ENCODE results near the gene ACACA. TPM values are rescaled to one million over a fixed set of nuclear protein-coding genes. Genes with fewer than 3 reads are reported as not detected.
"Not testable (repeated sequence)": the region's sequence is repeated elsewhere in the genome, so short reads cannot be mapped to it uniquely, and the experiment has no call there.

Gene ACACA
- total RNA-seq, 1 donor from 2014 or later: 41.2 TPM

GRCh38 chr17:37177254-37177870 lies 229.3 kb downstream of the ACACA start:
- DNase-seq (ENCODE audit: low read depth in 2 of 2): no peak

GRCh38 chr17:37176723-37177122 lies 229.9 kb downstream of the ACACA start:
- DNase-seq (ENCODE audit: low read depth in 2 of 2): peak in 1 of 2 donors; percentile 6

- peak in 1 of 2 donors; percentile 37 for DNase-seq (ENCODE audit: low read depth in 2 of 2)
Measured at GRCh38 chr17:37174205-37174604, 232.4 kb downstream of the ACACA start.

- peak in 1 of 2 donors; percentile 42 for DNase-seq (ENCODE audit: low read depth in 2 of 2)
Measured at GRCh38 chr17:37170881-37171425, 235.7 kb downstream of the ACACA start.

- no peak for DNase-seq (ENCODE audit: low read depth in 2 of 2)
Measured at GRCh38 chr17:37168731-37169353, 237.8 kb downstream of the ACACA start.

GRCh38 chr17:37167756-37168155 lies 238.9 kb downstream of the ACACA start:
- DNase-seq (ENCODE audit: low read depth in 2 of 2): no peak

GRCh38 chr17:37164057-37164456 lies 242.6 kb downstream of the ACACA start:
- no peak for DNase-seq (ENCODE audit: low read depth in 2 of 2)

GRCh38 chr17:37162800-37163199 lies 243.8 kb downstream of the ACACA start:
- DNase-seq (ENCODE audit: low read depth in 2 of 2): no peak

- DNase-seq (ENCODE audit: low read depth in 2 of 2): peak in 1 of 2 donors; percentile 68
Measured at GRCh38 chr17:37160944-37161343, 245.7 kb downstream of the ACACA start.

- DNase-seq (ENCODE audit: low read depth in 2 of 2): no peak
Measured at GRCh38 chr17:37158290-37158689, 248.3 kb downstream of the ACACA start.

GRCh38 chr17:37148156-37148555 lies 258.5 kb downstream of the ACACA start:
- DNase-seq (ENCODE audit: low read depth in 2 of 2): peak in 1 of 2 donors; percentile 15

- DNase-seq (ENCODE audit: low read depth in 2 of 2): peak; percentile 6 to 80
Measured at GRCh38 chr17:37147301-37147812, 259.3 kb downstream of the ACACA start.

GRCh38 chr17:37146086-37147064 lies 260.3 kb downstream of the ACACA start:
- DNase-seq (ENCODE audit: low read depth in 2 of 2): no peak

- no peak for DNase-seq (ENCODE audit: low read depth in 2 of 2)
Measured at GRCh38 chr17:37144075-37144701, 262.4 kb downstream of the ACACA start.

- not testable (repeated sequence) for DNase-seq (ENCODE audit: low read depth in 2 of 2)
Measured at GRCh38 chr17:37143558-37143957, 263.1 kb downstream of the ACACA start.

- no peak for DNase-seq (ENCODE audit: low read depth in 2 of 2)
Measured at GRCh38 chr17:37142294-37142896, 264.2 kb downstream of the ACACA start.

- no peak for DNase-seq (ENCODE audit: low read depth in 2 of 2)
Measured at GRCh38 chr17:37138571-37139120, 268.0 kb downstream of the ACACA start.

- no peak for DNase-seq (ENCODE audit: low read depth in 2 of 2)
Measured at GRCh38 chr17:37137906-37138514, 268.6 kb downstream of the ACACA start.

- no peak for DNase-seq (ENCODE audit: low read depth in 2 of 2)
Measured at GRCh38 chr17:37137070-37137610, 269.5 kb downstream of the ACACA start.

- DNase-seq (ENCODE audit: low read depth in 2 of 2): no peak
Measured at GRCh38 chr17:37135576-37135975, 271.1 kb downstream of the ACACA start.

Measured in dermis microvascular lymphatic vessel endothelial cell (primary cell).